IPS-20b (cell line): ENCODE results near the gene ID1.

Source experiments
- H3K27ac ChIP-seq: one replicate; pipeline ENCODE4 v1.5.1; 2013; ENCODE audit warnings: low read length
- H3K27me3 ChIP-seq: 2 replicates; pipeline ENCODE4 v1.6.1; 2013; ENCODE audit warnings: mild to moderate bottlenecking, low read length, inconsistent platforms; ENCODE audit not compliant: insufficient read depth
- H3K36me3 ChIP-seq: 2 replicates; pipeline ENCODE4 v1.6.1; 2013; ENCODE audit warnings: low read depth, mild to moderate bottlenecking, inconsistent platforms, low read length, moderate library complexity; ENCODE audit not compliant: insufficient read depth
- H3K4me1 ChIP-seq: 2 replicates; pipeline ENCODE4 v1.6.1; 2013; ENCODE audit warnings: mild to moderate bottlenecking, control low read depth, inconsistent platforms, low read length, moderate library complexity; ENCODE audit not compliant: insufficient read depth
- H3K4me3 ChIP-seq: 2 replicates; pipeline ENCODE4 v1.5.1; 2013; ENCODE audit warnings: mild to moderate bottlenecking, low read length, inconsistent platforms
- H3K9ac ChIP-seq: 2 replicates; pipeline ENCODE4 v1.6.1; 2013; ENCODE audit warnings: low read depth, mild to moderate bottlenecking, inconsistent platforms, low read length, moderate library complexity
- H3K9me3 ChIP-seq: 2 replicates; pipeline ENCODE4 v1.6.1; 2013; ENCODE audit warnings: mild to moderate bottlenecking, low read depth, low read length, inconsistent platforms; ENCODE audit not compliant: insufficient read depth

The ID1 gene

DNA sequence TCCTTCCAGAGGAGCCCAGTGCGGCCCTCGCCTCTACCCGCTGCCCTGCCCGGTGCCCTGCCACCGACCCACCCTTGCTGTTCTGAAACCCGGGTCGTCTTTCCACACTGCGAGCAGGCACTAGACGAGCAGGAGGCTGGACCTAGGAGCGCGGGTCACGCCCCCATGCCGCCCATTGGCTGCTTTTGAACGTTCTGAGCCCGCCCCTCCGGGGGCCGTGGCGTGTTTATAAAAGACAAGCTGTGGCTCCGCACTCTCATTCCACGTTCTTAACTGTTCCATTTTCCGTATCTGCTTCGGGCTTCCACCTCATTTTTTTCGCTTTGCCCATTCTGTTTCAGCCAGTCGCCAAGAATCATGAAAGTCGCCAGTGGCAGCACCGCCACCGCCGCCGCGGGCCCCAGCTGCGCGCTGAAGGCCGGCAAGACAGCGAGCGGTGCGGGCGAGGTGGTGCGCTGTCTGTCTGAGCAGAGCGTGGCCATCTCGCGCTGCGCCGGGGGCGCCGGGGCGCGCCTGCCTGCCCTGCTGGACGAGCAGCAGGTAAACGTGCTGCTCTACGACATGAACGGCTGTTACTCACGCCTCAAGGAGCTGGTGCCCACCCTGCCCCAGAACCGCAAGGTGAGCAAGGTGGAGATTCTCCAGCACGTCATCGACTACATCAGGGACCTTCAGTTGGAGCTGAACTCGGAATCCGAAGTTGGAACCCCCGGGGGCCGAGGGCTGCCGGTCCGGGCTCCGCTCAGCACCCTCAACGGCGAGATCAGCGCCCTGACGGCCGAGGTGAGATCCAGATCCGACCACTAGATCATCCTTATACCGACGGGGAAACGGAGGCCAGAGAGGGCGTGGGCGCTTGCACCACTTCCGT lies at the start of gene ID1:
Gene ID1 (plus strand): TSS at position 259 of the 871 bp plus-strand sequence. CDS start 99 bp downstream, at position 358.
- H3K36me3 ChIP-seq: peaks cover 9% of the 10 kb centered on the region
- H3K9ac ChIP-seq: peak within 1 kb of the TSS; percentile 94
- H3K27me3 ChIP-seq: no peaks in the 10 kb centered on the region
- H3K4me1 ChIP-seq: peaks cover 24% of the 10 kb centered on the region
- H3K9me3 ChIP-seq: no peaks in the 10 kb centered on the region
- peak within 1 kb of the TSS; percentile 57 for H3K27ac ChIP-seq
- peak within 1 kb of the TSS; percentile 89 for H3K4me3 ChIP-seq

GRCh38 chr20:31559704-31560093 lies 45.4 kb upstream of the ID1 start:
- H3K27me3 ChIP-seq: no peaks in the 10 kb centered on the region
- H3K9ac ChIP-seq: no peak overlapping the region
- peaks cover 4% of the 10 kb centered on the region; the same call in 1 of the 2 replicates for H3K4me1 ChIP-seq
- H3K36me3 ChIP-seq: peaks cover 51% of the 10 kb centered on the region
- H3K9me3 ChIP-seq: no peaks in the 10 kb centered on the region
- H3K27ac ChIP-seq: no peak overlapping the region
- H3K4me3 ChIP-seq: no peak overlapping the region

- Histone ChIP-seq H3K27me3 (no peaks in the 10 kb centered on the region), H3K9me3 (no peaks in the 10 kb centered on the region), H3K27ac (peak overlapping the region; percentile 27), H3K9ac (peak overlapping the region; percentile 57; the same call in 1 of the 2 replicates), H3K4me3 (no peak overlapping the region), H3K36me3 (peaks cover 46% of the 10 kb centered on the region), H3K4me1 (peaks cover 4% of the 10 kb centered on the region; the same call in 1 of the 2 replicates)
Observed at GRCh38 chr20:31560094-31560745, 44.9 kb upstream of the ID1 start.

- Histone ChIP-seq H3K27me3 (no peaks in the 10 kb centered on the region), H3K9ac (peak overlapping the region; percentile 57; the same call in 1 of the 2 replicates), H3K27ac (no peak overlapping the region), H3K36me3 (peaks cover 49% of the 10 kb centered on the region), H3K4me3 (no peak overlapping the region), H3K4me1 (peaks cover 4% of the 10 kb centered on the region; the same call in 1 of the 2 replicates), H3K9me3 (no peaks in the 10 kb centered on the region)
Observed at GRCh38 chr20:31560746-31561598, 44.1 kb upstream of the ID1 start.

DNA sequence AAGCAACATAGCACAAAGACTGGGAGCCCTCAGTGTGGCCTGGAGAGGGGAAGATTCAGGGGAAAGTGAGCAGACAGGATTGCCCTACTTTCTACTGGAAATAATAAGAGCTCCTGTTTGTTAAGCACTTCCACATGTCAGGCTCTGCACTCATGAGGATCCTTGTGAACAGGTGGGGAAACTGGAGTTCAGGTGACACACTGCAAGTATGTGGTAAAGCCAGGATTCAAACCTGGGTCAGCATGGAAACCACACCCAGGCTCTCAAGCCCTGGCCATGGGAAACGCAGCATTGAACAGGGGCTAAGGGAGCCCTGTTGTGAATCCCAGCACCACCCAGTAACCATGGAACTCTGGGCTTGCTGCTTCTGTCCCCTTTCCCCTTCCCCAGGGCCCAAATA lies 42.8 kb upstream of the ID1 start:
- Histone ChIP-seq H3K27ac (no peak overlapping the region), H3K27me3 (no peaks in the 10 kb centered on the region), H3K36me3 (peaks cover 59% of the 10 kb centered on the region), H3K4me1 (peaks cover 16% of the 10 kb centered on the region), H3K9ac (no peak overlapping the region), H3K4me3 (no peak overlapping the region), H3K9me3 (no peaks in the 10 kb centered on the region)

DNA sequence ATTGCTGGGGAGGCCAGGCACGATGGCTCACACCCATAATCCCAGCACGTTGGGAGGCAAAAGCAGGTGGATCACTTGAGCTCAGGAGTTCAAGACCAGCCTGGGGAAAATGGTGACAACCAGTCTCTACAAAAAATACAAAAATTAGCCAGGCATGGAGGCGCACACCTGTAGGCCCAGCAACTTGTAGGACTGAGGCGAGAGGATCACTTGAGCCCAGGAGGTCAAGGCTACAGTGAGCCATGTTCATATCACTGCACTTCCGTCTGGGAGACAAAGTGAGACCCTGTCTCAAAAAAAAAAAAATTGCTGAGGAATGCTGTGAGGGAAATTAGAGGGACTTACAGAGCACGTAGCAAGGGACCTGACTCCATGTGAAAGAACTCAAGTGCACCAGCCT lies 40.8 kb upstream of the ID1 start:
- Histone ChIP-seq H3K27ac (no peak overlapping the region), H3K9ac (no peak overlapping the region), H3K36me3 (peaks cover 71% of the 10 kb centered on the region)

GRCh38 chr20:31565699-31566318 lies 39.3 kb upstream of the ID1 start:
- H3K36me3 ChIP-seq: peaks cover 70% of the 10 kb centered on the region
- H3K27me3 ChIP-seq: no peaks in the 10 kb centered on the region
- no peaks in the 10 kb centered on the region for H3K9me3 ChIP-seq
- H3K4me3 ChIP-seq: no peak overlapping the region
- H3K4me1 ChIP-seq: peaks cover 16% of the 10 kb centered on the region
- H3K27ac ChIP-seq: no peak overlapping the region
- H3K9ac ChIP-seq: no peak overlapping the region

More for the DNA sequence above, 40.8 kb upstream of the ID1 start:
- H3K9me3 ChIP-seq: no peaks in the 10 kb centered on the region
- H3K4me1 ChIP-seq: peaks cover 19% of the 10 kb centered on the region
- H3K4me3 ChIP-seq: no peak overlapping the region
- no peaks in the 10 kb centered on the region for H3K27me3 ChIP-seq

DNA sequence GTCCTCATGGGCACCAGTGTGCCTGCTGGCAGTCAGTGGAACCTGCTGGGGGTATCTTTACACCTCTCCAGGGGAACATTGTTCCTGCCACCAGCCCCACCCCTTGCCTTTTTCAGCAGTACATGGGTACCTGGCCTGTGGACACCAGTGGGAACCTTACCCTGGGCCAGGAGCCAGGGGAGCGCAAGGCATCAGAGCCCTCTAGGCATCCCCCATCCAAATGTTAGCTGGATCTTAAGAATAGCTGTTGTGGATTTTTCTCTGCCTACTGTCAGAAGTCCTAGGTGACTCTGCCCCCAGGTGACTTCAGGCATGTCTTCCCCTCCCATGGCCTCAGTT lies 38.8 kb upstream of the ID1 start:
- Histone ChIP-seq H3K27ac (no peak overlapping the region), H3K9ac (no peak overlapping the region), H3K4me3 (no peak overlapping the region), H3K9me3 (no peaks in the 10 kb centered on the region), H3K27me3 (no peaks in the 10 kb centered on the region), H3K4me1 (peaks cover 16% of the 10 kb centered on the region), H3K36me3 (peaks cover 66% of the 10 kb centered on the region)

- H3K4me3 ChIP-seq: no peak overlapping the region
- H3K4me1 ChIP-seq: peaks cover 16% of the 10 kb centered on the region
- no peaks in the 10 kb centered on the region for H3K9me3 ChIP-seq
- peaks cover 60% of the 10 kb centered on the region for H3K36me3 ChIP-seq
- no peak overlapping the region for H3K27ac ChIP-seq
- H3K9ac ChIP-seq: no peak overlapping the region
- no peaks in the 10 kb centered on the region for H3K27me3 ChIP-seq
Observed at GRCh38 chr20:31566658-31567379, 38.3 kb upstream of the ID1 start.

- Histone ChIP-seq H3K4me3 (no peak overlapping the region), H3K27me3 (no peaks in the 10 kb centered on the region), H3K27ac (no peak overlapping the region), H3K9ac (no peak overlapping the region), H3K36me3 (peaks cover 55% of the 10 kb centered on the region), H3K9me3 (no peaks in the 10 kb centered on the region), H3K4me1 (peaks cover 19% of the 10 kb centered on the region)
Observed at GRCh38 chr20:31567380-31567720, 37.7 kb upstream of the ID1 start.
